PC-3 (cell line): ENCODE data around the gene PEX11G. TPM values are rescaled to one million over a fixed set of nuclear protein-coding genes. Genes with fewer than 3 reads are reported as not detected.

ENCODE experiments used
- ATAC-seq: fragments of 200-7000 bp; cut with Tn5 transposase; 2 replicates; pipeline ENCODE4 v1.9.1; 2020; ENCODE audit warnings: mild to moderate bottlenecking, moderate library complexity
- BruUV-seq: library from RNA; stranded (reverse); fragments of 400-500 nt; replicated peaks from 2 replicates; lab custom pipeline; 2021; lab: Mats Ljungman, UMichigan
- CTCF ChIA-PET: fragments of 300-600 bp; sonication (Branson Sonifier 250); formaldehyde crosslinking; loops from one replicate; lab custom pipeline; 2022; ENCODE audit warnings: antibody characterized with exemption; lab: Charles Lee
- POLR2A ChIA-PET: fragments of 300-600 bp; sonication (Branson Sonifier 250); formaldehyde crosslinking; loops from one replicate; lab custom pipeline; 2022; ENCODE audit warnings: antibody characterized with exemption; ENCODE audit not compliant: unreplicated experiment; lab: Charles Lee
- DNase-seq: peaks from one replicate; pipeline ENCODE4 v3.0.0-alpha.2; 2015
- H2AFZ ChIP-seq: fragments of 300-600 bp; sonication (generic); 2 replicates; pipeline ENCODE4 v1.6.0; 2016; ENCODE audit warnings: antibody characterized with exemption, low read length
- H3F3A ChIP-seq: fragments of 300-600 bp; sonication (generic); one replicate; pipeline ENCODE4 v1.6.0; 2017; ENCODE audit warnings: antibody characterized with exemption, low read length, control low read depth, mild to moderate bottlenecking; ENCODE audit not compliant: unreplicated experiment
- H3K27ac ChIP-seq: fragments of 300-600 bp; sonication (generic); 2 replicates; pipeline ENCODE4 v1.5.1; 2016; ENCODE audit warnings: mild to moderate bottlenecking, low read length
- H3K27me3 ChIP-seq: fragments of 300-600 bp; sonication (generic); 2 replicates; pipeline ENCODE4 v1.6.1; 2016; ENCODE audit warnings: low read length, mixed read lengths
- H3K36me3 ChIP-seq: fragments of 300-600 bp; sonication (generic); 2 replicates; pipeline ENCODE4 v1.6.1; 2016; ENCODE audit warnings: low read depth, mixed run types, low read length, mixed read lengths
- H3K4me1 ChIP-seq: fragments of 300-600 bp; sonication (generic); 2 replicates; pipeline ENCODE4 v1.5.1; 2016; ENCODE audit warnings: low read length; ENCODE audit not compliant: insufficient read depth
- H3K4me2 ChIP-seq: fragments of 300-600 bp; sonication (generic); 2 replicates; pipeline ENCODE4 v1.6.0; 2016; ENCODE audit warnings: low read length
- H3K4me3 ChIP-seq: fragments of 300-600 bp; sonication (generic); 2 replicates; pipeline ENCODE4 v1.5.1; 2016; ENCODE audit warnings: mild to moderate bottlenecking, low read length, mixed read lengths
- H3K79me2 ChIP-seq: fragments of 300-600 bp; sonication (generic); 2 replicates; pipeline ENCODE4 v1.6.1; 2017; ENCODE audit warnings: low read length, mixed read lengths
- H3K9ac ChIP-seq: fragments of 300-600 bp; sonication (generic); 2 replicates; pipeline ENCODE4 v1.6.0; 2016; ENCODE audit warnings: mild to moderate bottlenecking, low read length
- H3K9me2 ChIP-seq: fragments of 300-600 bp; sonication (generic); replicated peaks from 2 replicates; pipeline ENCODE4 v1.6.1; 2016; ENCODE audit warnings: mixed run types, low read length, mixed read lengths
- H3K9me3 ChIP-seq: fragments of 300-600 bp; sonication (generic); 2 replicates; pipeline ENCODE4 v1.6.1; 2016; ENCODE audit warnings: low read length, mixed read lengths
- H4K20me1 ChIP-seq: fragments of 300-600 bp; sonication (generic); 2 replicates; pipeline ENCODE4 v1.6.1; 2016; ENCODE audit warnings: low read length, mixed read lengths
- CTCF ChIP-seq: fragments of 300-600 bp; sonication (generic); conservative IDR thresholded peaks from 2 replicates; pipeline ENCODE4 v1.5.1; 2017; ENCODE audit warnings: antibody characterized with exemption, low read depth, mild to moderate bottlenecking, low read length
- EZH2 ChIP-seq: fragments of 300-600 bp; sonication (generic); IDR thresholded peaks from one replicate; pipeline ENCODE4 v1.6.1; 2017; ENCODE audit warnings: antibody characterized with exemption, mild to moderate bottlenecking, low read length; ENCODE audit not compliant: unreplicated experiment
- EZH2phosphoT487 ChIP-seq: fragments of 300-600 bp; sonication (generic); IDR thresholded peaks from 2 replicates; pipeline ENCODE4 v1.6.1; 2018; ENCODE audit warnings: mild to moderate bottlenecking, antibody characterized with exemption, low read length, borderline replicate concordance
- intact Hi-C: fragments of 100-400 bp; cut with micrococcal nuclease; formaldehyde crosslinking; loops from 2 replicates; pipeline ENCODE4 v1.9.0; 2023
- total RNA-seq: library from RNA; depleted of rRNA; stranded (reverse); fragments of >200 nt; gene quantifications from 2 replicates; pipeline ENCODE4 v1.2.3, GENCODE V29; 2014

PEX11G gene
- total RNA-seq, 1 experiment from 2014 or later = 6.6 TPM

- H3K79me2 ChIP-seq = peaks cover 13% of the 10 kb centered on the region
- peak overlapping the region; percentile 16 for H3K9ac ChIP-seq
- H4K20me1 ChIP-seq = no peaks in the 10 kb centered on the region
- intact Hi-C loops = loop anchor here (1.0 kb wide), 1 partner anchor 13 kb away; no protein-coding TSS in a partner anchor
- H2AFZ ChIP-seq = peak overlapping the region; percentile 69
- no peak overlapping the region for H3K27ac ChIP-seq
- ChIA-PET CTCF (no interaction called here), POLR2A (no interaction called here)
- peak overlapping the region; percentile 78 for H3K4me3 ChIP-seq
- no peaks in the 10 kb centered on the region for H3K36me3 ChIP-seq
- no peaks in the 10 kb centered on the region for H3K27me3 ChIP-seq
- ATAC-seq (no peak), DNase-seq (no peak)
- no peaks in the 10 kb centered on the region for H3K9me3 ChIP-seq
- TF ChIP-seq EZH2phosphoT487 (no peak), EZH2 (no peak), CTCF (no peak)
- BruUV-seq = no TSS peak
- no peaks in the 10 kb centered on the region for H3F3A ChIP-seq
- no peaks in the 10 kb centered on the region for H3K9me2 ChIP-seq
- peaks cover 16% of the 10 kb centered on the region for H3K4me1 ChIP-seq
- peak overlapping the region; percentile 87 for H3K4me2 ChIP-seq
These were observed 32.8 kb upstream of the PEX11G start for GRCh38 chr19:7521551-7522071.

- POLR2A ChIA-PET = no interaction called here
- intact Hi-C loops = no loop called here
These were observed 31.6 kb upstream of the PEX11G start for GRCh38 chr19:7520131-7521051.

More at GRCh38 chr19:7520131-7521051, 31.6 kb upstream of the PEX11G start:
- Histone ChIP-seq H3K27ac (no peak overlapping the region), H4K20me1 (no peaks in the 10 kb centered on the region), H3K9me3 (no peaks in the 10 kb centered on the region), H3F3A (no peaks in the 10 kb centered on the region), H3K9ac (no peak overlapping the region), H3K27me3 (no peaks in the 10 kb centered on the region), H3K79me2 (peaks cover 13% of the 10 kb centered on the region), H3K9me2 (no peaks in the 10 kb centered on the region), H3K36me3 (no peaks in the 10 kb centered on the region), H3K4me2 (no peak overlapping the region), H3K4me1 (peaks cover 23% of the 10 kb centered on the region), H2AFZ (no peak overlapping the region), H3K4me3 (no peak overlapping the region)
- no TSS peak for BruUV-seq
- ATAC-seq (no peak), DNase-seq (no peak)
- CTCF ChIA-PET = no interaction called here
- no peak for TF ChIP-seq CTCF
- no peak for TF ChIP-seq EZH2
- TF ChIP-seq EZH2phosphoT487 = no peak
